ENCODE data around the gene MACROD1. TPM values are rescaled to one million over a fixed set of nuclear protein-coding genes. Genes with fewer than 3 reads are reported as not detected.
A peak's percentile ranks its signal among the peaks of the same experiment; 100 is the strongest.

The MACROD1 gene
- total and polyA plus RNA-seq, 7 donors, result 14.2 to 33.9 (median 23.3) TPM

- TF ChIP-seq POLR2AphosphoS5 (IDR thresholded peaks at IDR 0.05), result no peak
- no peak for TF ChIP-seq POLR2A (IDR thresholded peaks at IDR 0.05)
- TF ChIP-seq, protein P1, sequence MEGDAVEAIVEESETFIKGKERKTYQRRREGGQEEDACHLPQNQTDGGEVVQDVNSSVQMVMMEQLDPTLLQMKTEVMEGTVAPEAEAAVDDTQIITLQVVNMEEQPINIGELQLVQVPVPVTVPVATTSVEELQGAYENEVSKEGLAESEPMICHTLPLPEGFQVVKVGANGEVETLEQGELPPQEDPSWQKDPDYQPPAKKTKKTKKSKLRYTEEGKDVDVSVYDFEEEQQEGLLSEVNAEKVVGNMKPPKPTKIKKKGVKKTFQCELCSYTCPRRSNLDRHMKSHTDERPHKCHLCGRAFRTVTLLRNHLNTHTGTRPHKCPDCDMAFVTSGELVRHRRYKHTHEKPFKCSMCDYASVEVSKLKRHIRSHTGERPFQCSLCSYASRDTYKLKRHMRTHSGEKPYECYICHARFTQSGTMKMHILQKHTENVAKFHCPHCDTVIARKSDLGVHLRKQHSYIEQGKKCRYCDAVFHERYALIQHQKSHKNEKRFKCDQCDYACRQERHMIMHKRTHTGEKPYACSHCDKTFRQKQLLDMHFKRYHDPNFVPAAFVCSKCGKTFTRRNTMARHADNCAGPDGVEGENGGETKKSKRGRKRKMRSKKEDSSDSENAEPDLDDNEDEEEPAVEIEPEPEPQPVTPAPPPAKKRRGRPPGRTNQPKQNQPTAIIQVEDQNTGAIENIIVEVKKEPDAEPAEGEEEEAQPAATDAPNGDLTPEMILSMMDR (IDR thresholded peaks at IDR 0.05), result no peak
- TF ChIP-seq EP300 (IDR thresholded peaks at IDR 0.05), result no peak
- peaks cover 2 to 55% (median 35%) of the 10 kb centered on the region in 4 donors for H3K4me1 ChIP-seq
- no peaks in the 10 kb centered on the region for H3K36me3 ChIP-seq
- no peaks in the 10 kb centered on the region for H3K27me3 ChIP-seq
- no peaks in the 10 kb centered on the region for H3K9me3 ChIP-seq
- intact Hi-C loops (cut with DNase I), result no loop called here
- DNase-seq, result no peak
- WGBS, 2 donors, result 84 to 86% methylated on average over 24 of the region's 24 CpGs
- H3K27ac ChIP-seq, result peak overlapping the region in 2 of 4 donors; percentile 28 to 29
- H3K4me3 ChIP-seq, result no peak overlapping the region
Observed at GRCh38 chr11:64150481-64151239, 15.3 kb downstream of the MACROD1 start.

DNA sequence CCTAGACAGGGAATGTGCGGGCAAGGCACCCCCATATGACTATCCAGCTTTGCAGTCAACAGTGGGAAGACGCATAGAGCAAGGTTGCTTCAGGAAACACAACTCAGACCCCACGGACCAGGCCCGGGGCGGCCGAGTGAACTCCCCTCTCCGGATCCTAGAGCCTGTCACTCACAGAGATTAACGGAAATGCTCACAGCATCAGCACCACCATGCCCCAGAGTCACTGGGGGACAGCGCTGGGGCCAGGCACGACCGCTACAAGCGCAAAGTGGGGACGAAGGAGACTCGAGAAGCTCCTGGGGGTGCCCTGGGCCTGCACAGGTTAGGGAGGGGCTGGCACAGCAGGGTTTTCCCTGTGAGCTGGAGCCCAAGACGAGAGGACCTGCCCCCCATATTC lies 15.9 kb downstream of the MACROD1 start:
- Histone ChIP-seq H3K27me3 (no peaks in the 10 kb centered on the region), H3K27ac (no peak overlapping the region), H3K4me3 (no peak overlapping the region), H3K4me1 (peaks cover 2 to 60% (median 35%) of the 10 kb centered on the region in 4 donors), H3K36me3 (no peaks in the 10 kb centered on the region), H3K9me3 (no peaks in the 10 kb centered on the region)
- TF ChIP-seq EP300 (IDR thresholded peaks at IDR 0.05), result no peak
- no peak for TF ChIP-seq POLR2A (IDR thresholded peaks at IDR 0.05)
- no peak for TF ChIP-seq POLR2AphosphoS5 (IDR thresholded peaks at IDR 0.05)
- TF ChIP-seq, protein P1 (IDR thresholded peaks at IDR 0.05), result no peak
- intact Hi-C loops (cut with DNase I), result no loop called here
- no peak for DNase-seq
- 94 to 95% methylated on average over 15 of the region's 15 CpGs for WGBS, 2 donors

DNA sequence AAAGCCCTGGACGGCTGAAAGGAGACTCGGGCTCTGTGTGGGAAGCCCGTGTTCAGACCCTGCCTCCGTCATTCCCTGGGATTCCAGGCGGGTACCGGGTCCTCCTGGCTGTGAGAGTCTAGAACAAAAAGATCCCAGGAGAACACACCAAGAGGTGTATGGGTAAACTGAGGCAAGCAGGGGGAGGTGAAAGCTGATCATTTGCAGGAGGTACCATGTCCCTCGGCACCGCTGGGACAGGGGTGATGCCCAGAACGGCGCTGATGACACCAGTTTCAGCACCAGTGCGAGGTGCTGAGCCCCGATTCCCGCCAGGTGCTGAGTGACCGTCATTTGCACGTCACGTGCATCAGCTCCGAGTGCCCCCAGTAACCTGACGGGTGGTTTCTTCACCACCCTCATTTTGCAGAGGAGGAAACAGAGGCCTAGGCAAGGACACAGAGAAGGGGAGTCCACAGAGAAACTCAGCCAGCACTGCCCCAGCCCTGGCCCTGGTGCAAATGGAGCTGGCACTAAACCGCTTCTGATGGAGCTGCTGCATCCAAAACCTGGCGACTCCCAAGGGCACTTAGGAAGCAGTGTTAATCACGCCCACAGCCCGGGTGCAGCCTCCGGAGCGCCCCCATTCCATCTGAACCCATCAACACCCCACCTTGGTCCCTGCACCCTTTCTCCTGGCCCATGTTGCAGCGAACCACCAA lies 16.8 kb downstream of the MACROD1 start:
- no peaks in the 10 kb centered on the region for H3K9me3 ChIP-seq
- WGBS, 2 donors, result 86 to 90% methylated on average over 25 of the region's 25 CpGs

DNA sequence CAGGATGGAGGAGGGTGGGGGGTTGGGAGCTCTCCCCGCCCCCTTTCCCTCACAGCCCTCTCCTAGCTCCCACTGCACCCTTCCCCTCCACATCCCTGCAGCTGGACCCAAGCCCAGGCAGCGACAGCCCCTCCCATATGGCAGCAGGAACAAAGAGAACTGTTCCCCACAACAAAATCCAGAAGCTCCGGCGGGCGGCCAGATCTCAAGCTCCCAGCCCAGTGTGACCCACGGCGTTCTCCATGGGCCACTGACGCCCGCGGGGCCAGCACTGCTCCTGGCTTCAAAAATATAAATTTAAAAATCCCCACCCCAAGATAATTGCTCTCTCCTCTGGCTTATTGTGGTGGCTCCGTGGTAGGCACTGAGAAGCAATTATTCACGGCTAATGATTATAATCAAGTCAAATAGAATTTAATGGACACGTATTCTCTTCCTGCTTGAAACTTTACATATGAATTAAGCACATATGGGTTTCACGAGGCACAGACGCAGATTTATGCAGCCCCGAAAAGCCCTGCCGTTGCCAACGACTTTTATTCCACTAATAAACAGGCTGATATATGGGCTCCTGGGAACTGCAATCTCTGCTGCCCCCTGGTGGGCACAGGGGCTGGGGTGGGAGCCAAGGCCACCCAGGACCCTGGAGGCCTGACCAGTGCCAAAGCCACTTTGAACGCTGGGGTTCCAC lies 17.5 kb downstream of the MACROD1 start:
- peak; percentile 98 for DNase-seq
- peak overlapping the region; percentile 3 to 37 (median 16) for H3K4me3 ChIP-seq
- peak; percentile 70 to 84 (median 72) for TF ChIP-seq POLR2AphosphoS5 (IDR thresholded peaks at IDR 0.05)
- TF ChIP-seq, protein P1 (IDR thresholded peaks at IDR 0.05), result peak; percentile 96 to 98 (median 97)
- peak in 1 of 4 donors; percentile 68 for TF ChIP-seq EP300 (IDR thresholded peaks at IDR 0.05)
- no peak for TF ChIP-seq POLR2A (IDR thresholded peaks at IDR 0.05)
- WGBS, 2 donors, result 43 to 58% methylated on average over 19 of the region's 19 CpGs
- peak overlapping the region in 3 of 4 donors; percentile 76 to 83 (median 80) for H3K27ac ChIP-seq
- H3K36me3 ChIP-seq, result no peaks in the 10 kb centered on the region
- intact Hi-C loops (cut with DNase I), result loop anchor here (1.0 to 2.0 kb wide), 3 partner anchors 52 to 148 kb away; no protein-coding TSS in a partner anchor
- H3K4me1 ChIP-seq, result peaks cover 2 to 60% (median 35%) of the 10 kb centered on the region in 4 donors
- no peaks in the 10 kb centered on the region for H3K9me3 ChIP-seq
- H3K27me3 ChIP-seq, result no peaks in the 10 kb centered on the region

More for the DNA sequence above, 16.8 kb downstream of the MACROD1 start:
- TF ChIP-seq POLR2AphosphoS5 (IDR thresholded peaks at IDR 0.05) (no peak), POLR2A (IDR thresholded peaks at IDR 0.05) (no peak), EP300 (IDR thresholded peaks at IDR 0.05) (no peak)
- TF ChIP-seq, protein P1 (IDR thresholded peaks at IDR 0.05), result peak in 2 of 4 experiments; percentile 20
- Histone ChIP-seq H3K36me3 (no peaks in the 10 kb centered on the region), H3K27me3 (no peaks in the 10 kb centered on the region), H3K27ac (peak overlapping the region in 3 of 4 donors; percentile 76 to 83 (median 80)), H3K4me1 (peaks cover 2 to 60% (median 35%) of the 10 kb centered on the region in 4 donors), H3K4me3 (peak overlapping the region in 2 of 4 donors; percentile 24 to 37)
- no peak for DNase-seq
- intact Hi-C loops (cut with DNase I), result loop anchor here (1.0 to 2.0 kb wide), 3 partner anchors 52 to 149 kb away; no protein-coding TSS in a partner anchor
